Peyer's patch (tissue), 4 donors: ENCODE results near the gene S100A11.

Source experiments
- POLR2A ChIP-seq, 2 donors: fragments of 450-650 bp; IDR thresholded peaks; one replicate each; pipeline ENCODE4 v1.5.1; 2017; ENCODE audit warnings: antibody characterized with exemption in 2 of 2, mild to moderate bottlenecking in 2 of 2, moderate library complexity in 2 of 2
- TF ChIP-seq, protein P1 (sequence below), 6 experiments: fragments of 450-650 bp in 4 of 6; fragments of 200-600 bp in 2 of 6; sonication (generic) in 1 of 6; IDR thresholded peaks; one replicate each; pipeline ENCODE4 v1.5.1; 2017 to 2019; ENCODE audit warnings: antibody characterized with exemption in 6 of 6, mild to moderate bottlenecking in 3 of 6, moderate library complexity in 1 of 6

DNA sequence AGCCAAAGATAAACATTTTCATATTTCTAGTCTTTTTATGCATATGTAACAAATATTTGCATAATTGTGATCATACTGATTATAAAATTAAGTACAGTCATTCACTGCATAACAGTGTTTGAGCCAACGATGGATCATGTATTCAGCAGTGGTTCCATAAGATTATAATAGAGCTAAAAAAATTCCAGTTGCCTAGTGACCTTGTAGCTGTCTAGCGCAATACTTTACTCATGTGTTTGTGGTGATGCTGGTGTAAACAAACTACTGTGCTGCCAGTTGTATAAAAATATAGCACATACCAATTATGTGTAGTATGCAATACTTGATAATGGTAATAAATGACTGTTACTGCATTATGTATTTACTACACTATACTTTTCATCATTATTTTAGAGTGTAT is 41.0 kb downstream of the S100A11 start:
- TF ChIP-seq, protein P1, sequence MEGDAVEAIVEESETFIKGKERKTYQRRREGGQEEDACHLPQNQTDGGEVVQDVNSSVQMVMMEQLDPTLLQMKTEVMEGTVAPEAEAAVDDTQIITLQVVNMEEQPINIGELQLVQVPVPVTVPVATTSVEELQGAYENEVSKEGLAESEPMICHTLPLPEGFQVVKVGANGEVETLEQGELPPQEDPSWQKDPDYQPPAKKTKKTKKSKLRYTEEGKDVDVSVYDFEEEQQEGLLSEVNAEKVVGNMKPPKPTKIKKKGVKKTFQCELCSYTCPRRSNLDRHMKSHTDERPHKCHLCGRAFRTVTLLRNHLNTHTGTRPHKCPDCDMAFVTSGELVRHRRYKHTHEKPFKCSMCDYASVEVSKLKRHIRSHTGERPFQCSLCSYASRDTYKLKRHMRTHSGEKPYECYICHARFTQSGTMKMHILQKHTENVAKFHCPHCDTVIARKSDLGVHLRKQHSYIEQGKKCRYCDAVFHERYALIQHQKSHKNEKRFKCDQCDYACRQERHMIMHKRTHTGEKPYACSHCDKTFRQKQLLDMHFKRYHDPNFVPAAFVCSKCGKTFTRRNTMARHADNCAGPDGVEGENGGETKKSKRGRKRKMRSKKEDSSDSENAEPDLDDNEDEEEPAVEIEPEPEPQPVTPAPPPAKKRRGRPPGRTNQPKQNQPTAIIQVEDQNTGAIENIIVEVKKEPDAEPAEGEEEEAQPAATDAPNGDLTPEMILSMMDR (IDR thresholded peaks at IDR 0.05), result no peak
- no peak for TF ChIP-seq POLR2A (IDR thresholded peaks at IDR 0.05)
